Measurements from ENCODE around the gene SNX32. TPM values are rescaled to one million over a fixed set of nuclear protein-coding genes. Genes with fewer than 3 reads are reported as not detected.

The SNX32 gene
- total RNA-seq, 1 donor from 2014 or later: 0.47 TPM

DNA sequence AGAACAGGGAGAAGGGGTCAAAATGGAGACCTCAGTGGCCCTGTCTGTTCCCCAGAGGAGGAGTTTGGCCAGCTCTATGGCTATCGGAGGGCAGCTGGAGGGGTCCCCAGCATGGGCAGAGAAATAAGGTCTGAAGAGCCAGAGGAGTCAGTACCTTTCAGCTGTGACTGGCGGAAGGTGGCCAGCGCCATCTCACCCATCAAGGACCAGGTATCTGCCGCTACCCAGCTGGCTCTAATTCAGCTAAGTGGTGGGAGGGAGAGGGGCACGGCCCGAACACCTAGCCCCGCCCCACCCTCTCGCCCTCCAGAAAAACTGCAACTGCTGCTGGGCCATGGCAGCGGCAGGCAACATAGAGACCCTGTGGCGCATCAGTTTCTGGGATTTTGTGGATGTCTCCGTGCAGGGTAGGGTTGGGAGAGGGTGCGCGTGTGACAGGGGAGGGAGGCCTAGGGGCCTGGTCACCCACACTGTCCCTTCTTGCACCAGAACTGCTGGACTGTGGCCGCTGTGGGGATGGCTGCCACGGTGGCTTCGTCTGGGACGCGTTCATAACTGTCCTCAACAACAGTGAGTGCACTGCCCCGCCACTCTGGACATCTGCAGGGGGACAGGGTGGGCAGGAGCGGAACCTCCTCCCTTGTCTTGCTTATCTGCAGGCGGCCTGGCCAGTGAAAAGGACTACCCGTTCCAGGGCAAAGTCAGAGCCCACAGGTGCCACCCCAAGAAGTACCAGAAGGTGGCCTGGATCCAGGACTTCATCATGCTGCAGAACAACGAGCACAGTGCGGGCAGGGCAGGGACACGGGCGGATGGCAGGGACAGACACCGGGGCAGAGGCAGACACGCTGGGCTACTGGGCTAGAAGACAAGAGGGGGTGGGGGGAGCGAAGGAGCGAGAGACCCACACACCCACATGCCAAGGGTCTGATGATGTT, 48.6 kb downstream of the SNX32 start:
- H3K36me3 ChIP-seq: peaks cover 43% of the 10 kb centered on the region
- DNase-seq (peak; percentile 43), ATAC-seq (no peak)
- no peaks in the 10 kb centered on the region for H3K27me3 ChIP-seq (ENCODE audit: low read depth)
- H3K27ac ChIP-seq: no peak overlapping the region
- TF ChIP-seq, protein P1, sequence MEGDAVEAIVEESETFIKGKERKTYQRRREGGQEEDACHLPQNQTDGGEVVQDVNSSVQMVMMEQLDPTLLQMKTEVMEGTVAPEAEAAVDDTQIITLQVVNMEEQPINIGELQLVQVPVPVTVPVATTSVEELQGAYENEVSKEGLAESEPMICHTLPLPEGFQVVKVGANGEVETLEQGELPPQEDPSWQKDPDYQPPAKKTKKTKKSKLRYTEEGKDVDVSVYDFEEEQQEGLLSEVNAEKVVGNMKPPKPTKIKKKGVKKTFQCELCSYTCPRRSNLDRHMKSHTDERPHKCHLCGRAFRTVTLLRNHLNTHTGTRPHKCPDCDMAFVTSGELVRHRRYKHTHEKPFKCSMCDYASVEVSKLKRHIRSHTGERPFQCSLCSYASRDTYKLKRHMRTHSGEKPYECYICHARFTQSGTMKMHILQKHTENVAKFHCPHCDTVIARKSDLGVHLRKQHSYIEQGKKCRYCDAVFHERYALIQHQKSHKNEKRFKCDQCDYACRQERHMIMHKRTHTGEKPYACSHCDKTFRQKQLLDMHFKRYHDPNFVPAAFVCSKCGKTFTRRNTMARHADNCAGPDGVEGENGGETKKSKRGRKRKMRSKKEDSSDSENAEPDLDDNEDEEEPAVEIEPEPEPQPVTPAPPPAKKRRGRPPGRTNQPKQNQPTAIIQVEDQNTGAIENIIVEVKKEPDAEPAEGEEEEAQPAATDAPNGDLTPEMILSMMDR (IDR thresholded peaks at IDR 0.05): no peak
- H3K4me1 ChIP-seq: peaks cover 11% of the 10 kb centered on the region
- H3K9me3 ChIP-seq: no peaks in the 10 kb centered on the region
- intact Hi-C loops (cut with DNase I): loop anchor here (10.0 kb wide), 1 partner anchor 102 kb away; no protein-coding TSS in a partner anchor
- no peak overlapping the region for H3K4me3 ChIP-seq

DNA sequence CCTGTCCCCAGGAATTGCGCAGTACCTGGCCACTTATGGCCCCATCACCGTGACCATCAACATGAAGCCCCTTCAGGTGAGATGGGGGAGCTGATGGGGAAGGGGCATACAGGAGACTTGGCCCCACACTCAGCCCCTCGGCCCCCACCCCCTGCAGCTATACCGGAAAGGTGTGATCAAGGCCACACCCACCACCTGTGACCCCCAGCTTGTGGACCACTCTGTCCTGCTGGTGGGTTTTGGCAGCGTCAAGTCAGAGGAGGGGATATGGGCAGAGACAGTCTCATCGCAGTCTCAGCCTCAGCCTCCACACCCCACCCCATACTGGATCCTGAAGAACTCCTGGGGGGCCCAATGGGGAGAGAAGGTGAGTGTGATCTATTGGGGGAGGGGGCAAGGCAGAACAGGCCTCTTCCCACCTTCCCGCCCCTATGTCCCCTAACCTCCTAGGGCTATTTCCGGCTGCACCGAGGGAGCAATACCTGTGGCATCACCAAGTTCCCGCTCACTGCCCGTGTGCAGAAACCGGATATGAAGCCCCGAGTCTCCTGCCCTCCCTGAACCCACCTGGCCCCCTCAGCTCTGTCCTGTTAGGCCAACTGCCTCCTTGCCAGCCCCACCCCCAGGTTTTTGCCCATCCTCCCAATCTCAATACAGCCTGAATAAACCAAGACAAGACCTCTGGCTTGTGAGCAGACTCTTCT, 49.4 kb downstream of the SNX32 start:
- intact Hi-C loops (cut with DNase I): loop anchor here (10.0 kb wide), 1 partner anchor 102 kb away; no protein-coding TSS in a partner anchor
- Histone ChIP-seq H3K4me1 (peaks cover 17% of the 10 kb centered on the region), H3K36me3 (peaks cover 44% of the 10 kb centered on the region), H3K9me3 (no peaks in the 10 kb centered on the region), H3K27me3 (ENCODE audit: low read depth) (no peaks in the 10 kb centered on the region), H3K27ac (no peak overlapping the region), H3K4me3 (no peak overlapping the region)
- TF ChIP-seq, protein P1 (IDR thresholded peaks at IDR 0.05): no peak
- ATAC-seq: no peak
- peak; percentile 37 for DNase-seq

DNA sequence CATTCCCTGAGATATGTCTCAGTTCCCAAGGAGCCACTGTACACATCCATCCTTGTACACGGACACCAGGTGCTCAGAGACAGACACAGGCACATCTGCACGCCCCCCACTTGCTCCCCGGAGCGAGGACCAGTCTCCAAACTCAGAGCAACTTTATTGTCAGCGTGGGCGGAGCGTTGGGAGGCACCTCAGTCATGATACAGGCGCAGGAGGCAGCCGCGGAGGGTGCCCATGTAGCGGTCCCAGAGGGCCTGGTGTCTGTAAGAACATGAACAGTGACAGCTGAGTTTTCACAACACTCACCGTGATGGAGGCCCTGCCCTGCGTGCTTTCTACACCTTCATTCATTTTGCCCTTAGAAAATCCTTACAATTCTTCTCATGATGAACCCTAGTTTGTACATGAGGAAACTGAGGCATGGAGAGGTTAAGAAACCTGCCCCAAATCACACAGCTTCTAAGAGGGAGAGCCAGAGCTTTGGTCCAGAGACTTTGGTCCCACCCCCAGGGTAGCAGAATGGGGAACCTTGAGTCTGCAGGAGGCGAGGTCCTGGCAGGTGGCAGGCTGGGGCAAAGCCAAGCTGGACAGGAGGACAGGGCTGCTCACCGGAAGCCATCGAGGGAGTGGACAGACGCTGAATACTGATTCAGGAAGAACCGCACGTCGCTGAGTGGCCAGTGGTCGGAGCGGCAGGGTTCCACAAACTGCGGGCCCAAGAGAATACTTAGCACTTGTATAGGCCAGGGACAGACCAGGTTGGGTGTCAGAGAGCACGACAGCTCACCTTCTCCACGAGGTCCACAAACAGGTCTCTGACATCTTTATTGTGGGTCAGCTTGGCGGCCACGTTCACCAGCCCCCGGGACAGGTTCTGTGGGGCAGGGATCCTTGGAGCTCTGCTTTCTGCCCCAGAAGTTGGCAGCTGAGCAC, 50.3 kb downstream of the SNX32 start:
- Histone ChIP-seq H3K27me3 (ENCODE audit: low read depth) (no peaks in the 10 kb centered on the region), H3K4me1 (peaks cover 21% of the 10 kb centered on the region), H3K36me3 (peaks cover 44% of the 10 kb centered on the region), H3K27ac (no peak overlapping the region), H3K4me3 (no peak overlapping the region), H3K9me3 (no peaks in the 10 kb centered on the region)
- intact Hi-C loops (cut with DNase I): loop anchor here (10.0 kb wide), 1 partner anchor 101 kb away; no protein-coding TSS in a partner anchor
- no peak for ATAC-seq
- TF ChIP-seq, protein P1 (IDR thresholded peaks at IDR 0.05): no peak
- DNase-seq: peak; percentile 44

DNA sequence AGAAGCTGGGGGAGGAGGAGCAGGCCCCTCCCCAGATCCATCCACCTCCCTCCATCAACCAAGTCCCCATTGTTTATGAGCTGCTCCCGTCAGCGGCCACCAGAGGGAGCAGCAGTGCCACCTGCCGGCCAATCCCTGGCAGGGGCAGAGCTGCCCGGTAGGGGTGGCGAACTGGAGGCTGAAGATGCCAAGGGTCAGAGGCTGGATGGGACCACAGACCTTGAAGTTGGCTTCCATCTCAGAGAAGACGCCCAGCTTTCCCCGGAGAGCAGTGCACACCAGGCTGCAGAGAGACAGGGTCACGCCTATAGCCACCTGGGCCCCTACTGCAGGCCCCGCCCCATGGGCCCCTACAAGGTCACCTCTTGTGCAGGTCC, 50.9 kb downstream of the SNX32 start:
- H3K27ac ChIP-seq: no peak overlapping the region
- intact Hi-C loops (cut with DNase I): loop anchor here (10.0 kb wide), 1 partner anchor 100 kb away; no protein-coding TSS in a partner anchor
- peaks cover 44% of the 10 kb centered on the region for H3K36me3 ChIP-seq
- no peak overlapping the region for H3K4me3 ChIP-seq
- TF ChIP-seq, protein P1 (IDR thresholded peaks at IDR 0.05): peak; percentile 99
- peaks cover 28% of the 10 kb centered on the region for H3K4me1 ChIP-seq
- peak; percentile 44 to 55 for ATAC-seq
- peak; percentile 85 for DNase-seq
- no peaks in the 10 kb centered on the region for H3K27me3 ChIP-seq (ENCODE audit: low read depth)
- no peaks in the 10 kb centered on the region for H3K9me3 ChIP-seq
